Measurements from ENCODE around the gene RABGGTA. TPM values are rescaled to one million over a fixed set of nuclear protein-coding genes. Genes with fewer than 3 reads are reported as not detected.
A peak's percentile ranks its signal among the peaks of the same experiment; 100 is the strongest.

RABGGTA gene
- total and polyA plus RNA-seq, 8 donors, result 16.0 to 230 (median 87.8) TPM

DNA sequence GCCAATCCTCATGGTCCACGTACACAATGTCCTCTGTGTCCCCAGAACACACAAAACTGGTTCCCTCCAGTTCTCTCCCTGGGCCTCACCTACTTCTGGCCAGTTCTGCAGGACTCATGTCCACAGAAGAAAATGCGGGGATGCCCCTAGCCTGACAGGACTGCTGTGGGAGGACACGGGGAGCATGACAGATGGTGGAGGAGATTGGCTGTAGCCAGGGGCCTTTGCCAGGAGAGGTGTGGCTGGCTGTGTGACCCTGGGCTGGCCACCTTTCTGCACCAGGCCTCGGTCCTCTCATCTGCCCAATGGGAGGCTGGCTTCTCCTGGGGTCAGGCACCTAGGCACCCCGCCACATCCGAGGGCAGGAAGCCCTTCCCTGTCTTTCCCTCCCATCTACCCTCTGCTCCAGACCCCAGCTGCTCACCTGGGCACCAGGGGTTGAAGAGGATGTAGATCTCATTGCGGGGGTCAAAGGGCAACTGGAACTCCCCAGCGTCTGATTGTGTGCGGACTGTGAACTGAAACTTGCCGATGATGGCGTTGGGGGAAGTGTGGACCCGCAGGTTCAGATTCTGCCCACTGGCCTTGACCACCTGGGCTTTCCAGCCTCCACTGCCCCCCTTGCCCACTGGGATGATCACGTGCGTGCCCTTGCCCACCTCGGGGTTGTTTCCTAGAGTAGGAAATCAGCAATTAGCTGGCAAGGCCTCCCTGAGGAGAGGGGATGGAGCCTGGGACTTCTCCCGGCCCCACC is 11.2 kb downstream of the RABGGTA start:
- 81 to 83% (median 83%) methylated on average over 11 to 16 of the region's 16 CpGs for WGBS, 5 donors

DNA sequence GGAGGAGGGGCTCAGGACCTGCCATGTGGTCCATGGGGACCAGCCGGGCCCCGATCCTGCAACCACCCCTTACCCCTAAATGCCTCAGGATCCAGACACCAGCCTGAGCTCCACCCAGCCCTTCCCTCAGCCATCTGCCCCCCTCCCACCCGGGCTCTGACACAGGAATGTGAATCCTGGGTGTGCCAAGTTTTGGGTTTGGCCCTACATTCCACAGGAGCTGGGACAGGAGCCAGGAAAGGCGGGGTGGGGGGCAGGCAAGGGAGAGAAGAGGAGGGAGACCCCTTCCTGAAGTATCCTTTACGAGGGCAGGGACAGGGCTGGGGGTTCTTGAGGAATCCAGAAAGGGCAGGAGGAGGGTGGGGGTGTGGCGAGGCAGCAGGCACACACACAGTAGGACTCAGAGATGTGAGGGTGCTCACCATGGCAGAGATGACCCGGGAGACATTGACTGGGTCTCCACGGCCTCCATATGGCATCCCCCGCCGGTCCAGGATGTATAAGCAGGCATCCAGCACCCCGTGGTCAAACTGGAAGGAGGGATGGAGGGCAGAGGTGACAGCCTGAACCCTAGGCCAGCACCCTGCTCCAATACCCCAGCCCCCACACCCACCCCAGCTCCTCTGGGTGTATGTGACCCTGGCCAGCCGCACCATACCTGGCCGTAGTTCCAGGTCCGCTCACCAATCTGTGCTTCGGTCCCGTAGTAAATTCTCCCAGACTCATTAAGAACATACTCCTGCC is 11.9 kb downstream of the RABGGTA start:
- intact Hi-C loops (cut with DNase I; ENCODE audit: low total_unique reads), result no loop called here
- Histone ChIP-seq H3K4me3 (no peak overlapping the region), H3K4me1 (peaks cover 0 to 12% (median 6%) of the 10 kb centered on the region in 4 donors), H3K36me3 (peaks cover 0 to 44% (median 6%) of the 10 kb centered on the region in 4 donors), H3K9me3 (no peaks in the 10 kb centered on the region), H3K27me3 (no peaks in the 10 kb centered on the region), H3K27ac (no peak overlapping the region)
- WGBS, 5 donors, result 66 to 75% (median 66%) methylated on average over 16 of the region's 16 CpGs
- TF ChIP-seq POLR2A (IDR thresholded peaks at IDR 0.05), result no peak
- no peak for TF ChIP-seq POLR2AphosphoS5 (IDR thresholded peaks at IDR 0.05)
- TF ChIP-seq, protein P1, sequence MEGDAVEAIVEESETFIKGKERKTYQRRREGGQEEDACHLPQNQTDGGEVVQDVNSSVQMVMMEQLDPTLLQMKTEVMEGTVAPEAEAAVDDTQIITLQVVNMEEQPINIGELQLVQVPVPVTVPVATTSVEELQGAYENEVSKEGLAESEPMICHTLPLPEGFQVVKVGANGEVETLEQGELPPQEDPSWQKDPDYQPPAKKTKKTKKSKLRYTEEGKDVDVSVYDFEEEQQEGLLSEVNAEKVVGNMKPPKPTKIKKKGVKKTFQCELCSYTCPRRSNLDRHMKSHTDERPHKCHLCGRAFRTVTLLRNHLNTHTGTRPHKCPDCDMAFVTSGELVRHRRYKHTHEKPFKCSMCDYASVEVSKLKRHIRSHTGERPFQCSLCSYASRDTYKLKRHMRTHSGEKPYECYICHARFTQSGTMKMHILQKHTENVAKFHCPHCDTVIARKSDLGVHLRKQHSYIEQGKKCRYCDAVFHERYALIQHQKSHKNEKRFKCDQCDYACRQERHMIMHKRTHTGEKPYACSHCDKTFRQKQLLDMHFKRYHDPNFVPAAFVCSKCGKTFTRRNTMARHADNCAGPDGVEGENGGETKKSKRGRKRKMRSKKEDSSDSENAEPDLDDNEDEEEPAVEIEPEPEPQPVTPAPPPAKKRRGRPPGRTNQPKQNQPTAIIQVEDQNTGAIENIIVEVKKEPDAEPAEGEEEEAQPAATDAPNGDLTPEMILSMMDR (IDR thresholded peaks at IDR 0.05), result no peak
- no peak for TF ChIP-seq EP300 (IDR thresholded peaks at IDR 0.05)
- peak in 1 of 2 donors; percentile 71 for DNase-seq

More for the DNA sequence above, 11.2 kb downstream of the RABGGTA start:
- H3K4me1 ChIP-seq, result peaks cover 0 to 12% (median 6%) of the 10 kb centered on the region in 4 donors
- no peak for DNase-seq
- TF ChIP-seq, protein P1 (IDR thresholded peaks at IDR 0.05), result no peak
- TF ChIP-seq POLR2A (IDR thresholded peaks at IDR 0.05) (no peak), POLR2AphosphoS5 (IDR thresholded peaks at IDR 0.05) (no peak), EP300 (IDR thresholded peaks at IDR 0.05) (no peak)
- no peak overlapping the region for H3K27ac ChIP-seq
- H3K9me3 ChIP-seq, result no peaks in the 10 kb centered on the region
- intact Hi-C loops (cut with DNase I; ENCODE audit: low total_unique reads), result no loop called here
- no peaks in the 10 kb centered on the region for H3K27me3 ChIP-seq
- peaks cover 0 to 44% (median 8%) of the 10 kb centered on the region in 4 donors for H3K36me3 ChIP-seq
- H3K4me3 ChIP-seq, result no peak overlapping the region

DNA sequence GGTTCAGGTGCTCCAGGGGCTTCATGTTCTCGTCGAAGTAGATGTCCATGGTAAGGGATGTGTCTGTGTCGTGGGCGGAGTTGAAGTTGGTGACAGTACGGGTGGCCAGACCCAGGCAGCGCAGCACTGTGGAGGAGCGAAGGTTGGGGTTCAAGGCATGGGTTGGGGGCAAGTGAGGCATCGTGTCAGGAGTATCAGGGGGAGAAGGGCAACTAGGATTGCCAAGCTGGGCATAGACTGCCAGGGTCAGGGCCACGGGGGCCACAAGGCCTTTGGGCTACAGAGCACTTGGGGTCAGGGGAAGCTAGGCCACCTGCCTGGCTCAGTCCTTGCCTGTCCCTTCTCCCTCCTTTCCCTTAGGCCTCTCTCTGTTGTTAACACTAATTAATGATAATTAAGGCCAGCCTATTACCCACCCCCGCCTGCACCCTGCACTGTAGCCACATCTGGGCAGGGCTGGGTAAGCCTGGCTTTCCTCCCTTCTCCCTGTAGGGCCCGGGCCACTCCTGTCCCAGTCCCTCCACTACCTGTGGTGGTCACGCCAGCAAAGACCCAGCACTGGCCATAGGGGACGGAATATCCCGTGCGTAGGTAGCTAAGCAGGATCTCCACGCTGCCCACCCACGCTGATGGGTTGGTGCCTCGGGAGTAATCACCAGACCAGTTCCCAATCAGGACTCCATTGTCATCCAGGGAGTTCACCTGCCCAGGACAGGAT is 12.7 kb downstream of the RABGGTA start:
- no peak overlapping the region for H3K4me3 ChIP-seq
- H3K36me3 ChIP-seq, result peaks cover 0 to 45% (median 9%) of the 10 kb centered on the region in 4 donors
- H3K27ac ChIP-seq, result no peak overlapping the region
- H3K27me3 ChIP-seq, result no peaks in the 10 kb centered on the region
- H3K9me3 ChIP-seq, result no peaks in the 10 kb centered on the region
- no peak for TF ChIP-seq POLR2AphosphoS5 (IDR thresholded peaks at IDR 0.05)
- TF ChIP-seq EP300 (IDR thresholded peaks at IDR 0.05), result no peak
- WGBS, 5 donors, result 82 to 96% (median 84%) methylated on average over 11 to 18 of the region's 18 CpGs
- DNase-seq, result no peak
- intact Hi-C loops (cut with DNase I; ENCODE audit: low total_unique reads), result no loop called here
- peaks cover 0 to 12% (median 6%) of the 10 kb centered on the region in 4 donors for H3K4me1 ChIP-seq

DNA sequence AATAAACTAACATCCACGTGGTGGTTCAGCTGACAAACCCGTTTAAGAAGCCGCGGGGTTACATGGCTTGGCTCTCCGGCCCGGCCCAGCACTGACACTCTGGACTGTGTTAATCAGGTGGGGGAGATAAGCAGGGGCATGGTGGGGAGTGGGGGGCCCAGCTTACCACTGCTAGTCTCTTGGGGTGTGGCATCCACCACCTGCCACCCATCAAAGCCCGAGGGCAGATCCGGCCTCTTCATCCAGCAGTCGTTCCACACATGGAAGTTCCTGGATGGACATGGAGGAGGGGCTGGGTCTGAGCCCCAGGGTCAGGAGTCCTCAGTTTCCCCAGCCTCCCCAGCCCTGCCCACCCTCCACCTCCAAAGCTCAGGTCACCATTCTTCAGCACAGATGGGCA is 13.3 kb downstream of the RABGGTA start:
- no peaks in the 10 kb centered on the region for H3K27me3 ChIP-seq
- no peaks in the 10 kb centered on the region for H3K9me3 ChIP-seq
- no peak for DNase-seq
- H3K4me1 ChIP-seq, result peaks cover 0 to 12% (median 6%) of the 10 kb centered on the region in 4 donors
- H3K27ac ChIP-seq, result no peak overlapping the region
- WGBS, 5 donors, result 80 to 91% (median 87%) methylated on average over 9 of the region's 9 CpGs
- no peak overlapping the region for H3K4me3 ChIP-seq
- H3K36me3 ChIP-seq, result peaks cover 0 to 48% (median 11%) of the 10 kb centered on the region in 4 donors
- TF ChIP-seq EP300 (IDR thresholded peaks at IDR 0.05), result no peak
- TF ChIP-seq POLR2AphosphoS5 (IDR thresholded peaks at IDR 0.05), result no peak
- TF ChIP-seq POLR2A (IDR thresholded peaks at IDR 0.05), result no peak
- TF ChIP-seq, protein P1 (IDR thresholded peaks at IDR 0.05), result no peak
- intact Hi-C loops (cut with DNase I; ENCODE audit: low total_unique reads), result no loop called here
